ENCODE measurements around the gene RDX. TPM values are rescaled to one million over a fixed set of nuclear protein-coding genes. Genes with fewer than 3 reads are reported as not detected.

The RDX gene
- total and polyA plus RNA-seq, 9 of the 15 experiments (the other 6 are each of a cell fraction or from before 2014, with no cell fraction given) = 35.6 to 62.1 (median 54.3) TPM

GRCh38 chr11:110261195-110262071 is 35.0 kb downstream of the RDX start (continued):
- TF ChIP-seq ZNF407 (IDR thresholded peaks at IDR 0.05; ENCODE audit: low read depth) = no peak
- no peak for TF ChIP-seq SNIP1 (IDR thresholded peaks at IDR 0.05; ENCODE audit: low read depth)
- TF ChIP-seq KLF6 (CRISPR knock-in tag; IDR thresholded peaks at IDR 0.05; ENCODE audit: borderline replicate concordance) = no peak
- no peak for TF ChIP-seq NR2C2 (CRISPR knock-in tag; IDR thresholded peaks at IDR 0.05)
- TF ChIP-seq NR2C2 (tag; IDR thresholded peaks at IDR 0.05) = no peak
- no peak for TF ChIP-seq HIVEP1 (CRISPR knock-in tag; IDR thresholded peaks at IDR 0.05)
- no peak for TF ChIP-seq ZBTB17 (CRISPR knock-in tag; IDR thresholded peaks at IDR 0.05)
- TF ChIP-seq, protein P1, sequence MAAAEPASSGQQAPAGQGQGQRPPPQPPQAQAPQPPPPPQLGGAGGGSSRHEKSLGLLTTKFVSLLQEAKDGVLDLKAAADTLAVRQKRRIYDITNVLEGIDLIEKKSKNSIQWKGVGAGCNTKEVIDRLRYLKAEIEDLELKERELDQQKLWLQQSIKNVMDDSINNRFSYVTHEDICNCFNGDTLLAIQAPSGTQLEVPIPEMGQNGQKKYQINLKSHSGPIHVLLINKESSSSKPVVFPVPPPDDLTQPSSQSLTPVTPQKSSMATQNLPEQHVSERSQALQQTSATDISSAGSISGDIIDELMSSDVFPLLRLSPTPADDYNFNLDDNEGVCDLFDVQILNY (CRISPR knock-in tag; IDR thresholded peaks at IDR 0.05) = no peak
- TF ChIP-seq RBFOX2 (IDR thresholded peaks at IDR 0.05; ENCODE audit: low read depth, low read length) = no peak
- TF ChIP-seq KLF13 (tag; IDR thresholded peaks at IDR 0.05; ENCODE audit: borderline replicate concordance, low read depth) = no peak

Data from K562 (cell line).